ENCODE measurements around the gene PXDN. TPM values are rescaled to one million over a fixed set of nuclear protein-coding genes. Genes with fewer than 3 reads are reported as not detected.

The PXDN gene
- total and polyA plus RNA-seq, 5 donors from 2014 or later, result 0.79 TPM; not detected in 4

GRCh38 chr2:1645761-1646476, 98.4 kb downstream of the PXDN start:
- ATAC-seq (ENCODE audit: low read depth in 2 of 2) (no peak), DNase-seq (no peak)
- Mint-ChIP-seq H3K4me3 (no peak overlapping the region), H3K9me3 (peaks cover 0 to 5% (median 0%) of the 10 kb centered on the region in 7 donors), H3K36me3 (no peaks in the 10 kb centered on the region), H3K4me1 (no peaks in the 10 kb centered on the region), H3K27me3 (no peaks in the 10 kb centered on the region), H3K27ac (no peak overlapping the region)
- no peaks in the 10 kb centered on the region for H3K36me3 ChIP-seq (ENCODE audit: control insufficient read depth, insufficient read depth, low read length)
- no peak overlapping the region for H3K4me3 ChIP-seq (ENCODE audit: low read depth, low read length)
- H3K9me3 ChIP-seq (ENCODE audit: control insufficient read depth in 2 of 2, low read length in 2 of 2), result no peaks in the 10 kb centered on the region
- no peaks in the 10 kb centered on the region for H3K27me3 ChIP-seq (ENCODE audit: control insufficient read depth, insufficient read depth, low read length)
- H3K4me1 ChIP-seq (ENCODE audit: control insufficient read depth, insufficient read depth, low read length, poor library complexity, severe bottlenecking), result no peaks in the 10 kb centered on the region
- no peak overlapping the region for H3K27ac ChIP-seq (ENCODE audit: insufficient read depth, low read length, poor library complexity, severe bottlenecking)

- Mint-ChIP-seq H3K27ac (no peak overlapping the region), H3K36me3 (no peaks in the 10 kb centered on the region), H3K27me3 (no peaks in the 10 kb centered on the region), H3K4me3 (no peak overlapping the region), H3K9me3 (peaks cover 0 to 3% (median 0%) of the 10 kb centered on the region in 7 donors), H3K4me1 (no peaks in the 10 kb centered on the region)
- no peak overlapping the region for H3K27ac ChIP-seq (ENCODE audit: insufficient read depth, low read length, poor library complexity, severe bottlenecking)
- H3K27me3 ChIP-seq (ENCODE audit: control insufficient read depth, insufficient read depth, low read length), result no peaks in the 10 kb centered on the region
- no peak overlapping the region for H3K4me3 ChIP-seq (ENCODE audit: low read depth, low read length)
- no peaks in the 10 kb centered on the region for H3K9me3 ChIP-seq (ENCODE audit: control insufficient read depth in 2 of 2, low read length in 2 of 2)
- ATAC-seq (ENCODE audit: low read depth in 2 of 2) (no peak), DNase-seq (no peak)
- H3K36me3 ChIP-seq (ENCODE audit: control insufficient read depth, insufficient read depth, low read length), result no peaks in the 10 kb centered on the region
- no peaks in the 10 kb centered on the region for H3K4me1 ChIP-seq (ENCODE audit: control insufficient read depth, insufficient read depth, low read length, poor library complexity, severe bottlenecking)
Measured at GRCh38 chr2:1644427-1644826, 99.9 kb downstream of the PXDN start.

DNA sequence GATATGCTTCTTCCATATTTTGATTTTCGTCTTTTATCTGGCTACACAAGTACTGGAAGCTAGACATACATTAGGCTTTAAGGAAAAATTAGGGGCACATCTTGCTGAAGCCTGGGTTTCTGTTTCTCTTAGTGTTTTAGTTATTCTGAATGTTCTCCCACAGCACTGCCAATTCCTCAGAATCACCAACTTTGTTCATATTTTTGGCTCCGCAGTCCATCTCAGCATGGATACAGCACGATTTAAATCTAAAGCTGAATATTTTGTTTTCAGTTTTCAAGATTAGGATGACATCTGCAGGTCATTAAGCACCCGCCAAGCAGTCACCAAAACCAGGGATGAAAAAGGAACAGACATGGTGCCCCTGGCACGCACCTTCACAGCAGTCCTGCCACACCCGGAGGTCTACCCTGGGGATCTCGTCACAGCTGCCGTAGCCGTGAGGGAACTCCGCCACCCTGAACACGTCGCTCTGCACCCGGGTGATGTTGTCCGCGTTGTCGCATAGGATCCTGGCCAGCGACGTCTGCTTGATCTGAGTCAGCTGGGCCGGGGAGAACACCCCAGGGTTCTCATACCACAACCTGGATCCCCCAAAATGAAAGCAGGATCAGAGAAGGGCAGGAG, 101.2 kb downstream of the PXDN start:
- Histone ChIP-seq H3K4me1 (ENCODE audit: control insufficient read depth, insufficient read depth, low read length, poor library complexity, severe bottlenecking) (no peaks in the 10 kb centered on the region), H3K27ac (ENCODE audit: insufficient read depth, low read length, poor library complexity, severe bottlenecking) (no peak overlapping the region), H3K36me3 (ENCODE audit: control insufficient read depth, insufficient read depth, low read length) (no peaks in the 10 kb centered on the region), H3K27me3 (ENCODE audit: control insufficient read depth, insufficient read depth, low read length) (no peaks in the 10 kb centered on the region), H3K9me3 (ENCODE audit: control insufficient read depth in 2 of 2, low read length in 2 of 2) (no peaks in the 10 kb centered on the region), H3K4me3 (ENCODE audit: low read depth, low read length) (no peak overlapping the region)
- H3K27ac Mint-ChIP-seq, result peak overlapping the region in 1 of 3 donors; percentile 52
- H3K9me3 Mint-ChIP-seq, result peaks cover 0 to 3% (median 0%) of the 10 kb centered on the region in 7 donors
- no peaks in the 10 kb centered on the region for H3K4me1 Mint-ChIP-seq
- ATAC-seq (ENCODE audit: low read depth in 2 of 2), result no peak
- H3K36me3 Mint-ChIP-seq, result no peaks in the 10 kb centered on the region
- no peak for DNase-seq
- no peaks in the 10 kb centered on the region for H3K27me3 Mint-ChIP-seq
- no peak overlapping the region for H3K4me3 Mint-ChIP-seq

- Mint-ChIP-seq H3K9me3 (peaks cover 0 to 2% (median 0%) of the 10 kb centered on the region in 7 donors), H3K4me3 (no peak overlapping the region), H3K27ac (no peak overlapping the region), H3K36me3 (no peaks in the 10 kb centered on the region), H3K27me3 (no peaks in the 10 kb centered on the region), H3K4me1 (no peaks in the 10 kb centered on the region)
- H3K27me3 ChIP-seq (ENCODE audit: control insufficient read depth, insufficient read depth, low read length), result no peaks in the 10 kb centered on the region
- no peak for DNase-seq
- no peaks in the 10 kb centered on the region for H3K36me3 ChIP-seq (ENCODE audit: control insufficient read depth, insufficient read depth, low read length)
- H3K27ac ChIP-seq (ENCODE audit: insufficient read depth, low read length, poor library complexity, severe bottlenecking), result no peak overlapping the region
- no peak for ATAC-seq (ENCODE audit: low read depth in 2 of 2)
- no peaks in the 10 kb centered on the region for H3K9me3 ChIP-seq (ENCODE audit: control insufficient read depth in 2 of 2, low read length in 2 of 2)
- no peak overlapping the region for H3K4me3 ChIP-seq (ENCODE audit: low read depth, low read length)
- no peaks in the 10 kb centered on the region for H3K4me1 ChIP-seq (ENCODE audit: control insufficient read depth, insufficient read depth, low read length, poor library complexity, severe bottlenecking)
Measured at GRCh38 chr2:1642066-1642861, 102.1 kb downstream of the PXDN start.

DNA sequence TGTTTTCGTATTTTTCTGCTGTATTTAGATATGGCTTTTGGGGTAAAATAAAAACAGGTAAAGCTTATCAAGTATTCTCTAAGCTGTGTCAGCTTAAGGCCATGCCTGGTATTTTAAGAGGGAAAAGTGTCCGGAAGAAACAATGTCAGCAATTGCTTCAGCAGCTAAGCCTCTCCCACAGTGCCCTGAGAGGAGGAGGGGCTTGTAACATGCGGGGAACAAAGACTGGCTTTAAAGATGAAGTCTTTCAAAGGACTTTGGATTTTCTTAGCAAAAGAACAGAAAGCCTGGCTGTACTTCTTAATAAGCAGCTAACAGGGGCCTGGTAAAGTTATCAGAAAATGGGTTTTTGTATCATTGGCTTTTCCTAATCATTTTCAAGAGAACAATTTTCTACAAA, 102.8 kb downstream of the PXDN start:
- Histone ChIP-seq H3K27ac (ENCODE audit: insufficient read depth, low read length, poor library complexity, severe bottlenecking) (no peak overlapping the region), H3K27me3 (ENCODE audit: control insufficient read depth, insufficient read depth, low read length) (no peaks in the 10 kb centered on the region), H3K4me1 (ENCODE audit: control insufficient read depth, insufficient read depth, low read length, poor library complexity, severe bottlenecking) (no peaks in the 10 kb centered on the region), H3K4me3 (ENCODE audit: low read depth, low read length) (no peak overlapping the region), H3K9me3 (ENCODE audit: control insufficient read depth in 2 of 2, low read length in 2 of 2) (no peaks in the 10 kb centered on the region), H3K36me3 (ENCODE audit: control insufficient read depth, insufficient read depth, low read length) (no peaks in the 10 kb centered on the region)
- no peak for ATAC-seq (ENCODE audit: low read depth in 2 of 2)
- Mint-ChIP-seq H3K4me3 (no peak overlapping the region), H3K9me3 (peaks cover 0 to 2% (median 0%) of the 10 kb centered on the region in 7 donors), H3K27me3 (no peaks in the 10 kb centered on the region), H3K27ac (no peak overlapping the region), H3K36me3 (no peaks in the 10 kb centered on the region), H3K4me1 (no peaks in the 10 kb centered on the region)
- DNase-seq, result no peak

DNA sequence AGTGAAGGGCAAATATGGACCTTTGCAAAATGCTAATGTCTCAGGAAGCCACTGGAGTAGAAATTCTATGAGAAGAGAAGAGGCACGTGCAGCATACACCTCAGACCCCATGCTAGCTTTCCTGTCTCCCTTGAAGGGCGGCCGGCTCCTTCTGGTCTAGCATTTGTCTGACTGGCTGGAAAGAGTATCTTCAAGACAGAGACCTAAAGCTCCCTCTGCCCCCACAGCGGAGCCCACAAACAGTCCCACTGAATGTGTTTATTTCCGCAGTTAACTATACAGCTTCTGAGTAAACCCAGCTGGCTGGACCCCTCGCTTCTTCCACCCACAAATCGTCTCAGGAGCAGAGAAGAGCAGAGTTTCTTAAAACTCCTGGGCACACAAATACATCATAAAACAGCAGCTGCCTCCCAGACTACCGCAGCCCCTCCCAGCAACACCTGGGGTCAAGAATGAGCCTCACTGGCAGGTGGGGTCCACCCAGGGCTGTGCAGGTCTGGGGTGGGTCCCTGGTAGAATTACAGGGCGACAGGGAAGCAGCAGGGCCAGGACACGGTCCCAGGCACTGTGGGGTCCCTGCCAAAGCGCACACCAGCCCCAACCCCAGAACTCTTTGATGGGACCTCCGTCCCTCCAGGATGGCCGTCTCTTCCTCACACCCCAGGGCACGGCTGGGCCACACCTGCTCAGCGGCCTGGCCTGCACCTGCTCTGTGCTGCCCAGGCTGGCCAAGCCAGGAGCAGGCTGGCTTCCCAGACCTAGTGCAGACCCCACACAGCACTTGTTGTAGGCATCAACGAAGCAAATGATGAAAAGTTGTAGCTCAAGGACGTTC, 103.8 kb downstream of the PXDN start:
- Histone ChIP-seq H3K27ac (ENCODE audit: insufficient read depth, low read length, poor library complexity, severe bottlenecking) (no peak overlapping the region), H3K4me3 (ENCODE audit: low read depth, low read length) (no peak overlapping the region), H3K36me3 (ENCODE audit: control insufficient read depth, insufficient read depth, low read length) (no peaks in the 10 kb centered on the region), H3K9me3 (ENCODE audit: control insufficient read depth in 2 of 2, low read length in 2 of 2) (no peaks in the 10 kb centered on the region), H3K4me1 (ENCODE audit: control insufficient read depth, insufficient read depth, low read length, poor library complexity, severe bottlenecking) (no peaks in the 10 kb centered on the region), H3K27me3 (ENCODE audit: control insufficient read depth, insufficient read depth, low read length) (no peaks in the 10 kb centered on the region)
- Mint-ChIP-seq H3K27ac (no peak overlapping the region), H3K4me3 (no peak overlapping the region), H3K27me3 (no peaks in the 10 kb centered on the region), H3K4me1 (no peaks in the 10 kb centered on the region), H3K36me3 (no peaks in the 10 kb centered on the region), H3K9me3 (peaks cover 0 to 2% (median 0%) of the 10 kb centered on the region in 7 donors)
- DNase-seq (no peak), ATAC-seq (ENCODE audit: low read depth in 2 of 2) (no peak)

DNA sequence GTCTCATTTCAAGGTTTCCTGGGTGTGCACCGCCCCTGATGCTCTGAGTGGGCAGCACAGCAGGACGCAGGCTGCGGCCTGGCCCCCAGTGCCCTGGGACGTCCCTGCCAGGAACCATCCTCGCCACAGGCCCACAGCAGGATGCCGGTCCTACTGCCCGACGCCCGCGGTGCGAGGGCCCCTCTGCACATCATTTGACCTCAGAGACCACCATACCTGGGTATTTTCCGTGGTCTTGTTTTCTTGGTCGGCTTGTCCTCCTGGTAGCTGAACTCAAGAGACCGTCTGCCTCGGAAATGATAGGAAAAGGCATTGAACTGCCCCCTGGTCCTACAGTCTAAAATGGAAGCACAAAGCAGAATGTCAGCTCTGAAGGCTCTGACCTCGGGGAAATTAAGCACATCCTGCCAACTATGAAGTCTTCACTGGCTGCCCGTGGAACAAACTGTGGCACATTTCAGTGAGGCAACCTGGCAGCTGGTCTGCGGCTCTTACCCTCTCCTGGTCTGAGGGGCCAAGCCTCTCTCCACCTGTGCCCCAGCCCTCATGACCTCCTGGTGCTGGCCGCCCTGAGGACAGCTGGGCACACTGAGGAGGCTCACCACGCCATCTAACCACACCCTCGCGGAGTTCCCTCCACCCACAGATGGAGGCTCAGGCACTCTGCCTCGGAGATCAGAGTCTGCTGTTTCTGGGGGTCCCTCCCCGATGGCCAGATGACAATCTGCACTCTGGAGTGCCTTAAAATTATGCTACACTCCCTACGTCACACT, 105.0 kb downstream of the PXDN start:
- H3K27me3 ChIP-seq (ENCODE audit: control insufficient read depth, insufficient read depth, low read length), result no peaks in the 10 kb centered on the region
- H3K4me1 ChIP-seq (ENCODE audit: control insufficient read depth, insufficient read depth, low read length, poor library complexity, severe bottlenecking), result no peaks in the 10 kb centered on the region
- ATAC-seq (ENCODE audit: low read depth in 2 of 2), result no peak
- Mint-ChIP-seq H3K36me3 (no peaks in the 10 kb centered on the region), H3K4me1 (no peaks in the 10 kb centered on the region), H3K27me3 (no peaks in the 10 kb centered on the region), H3K9me3 (peaks cover 0 to 2% (median 0%) of the 10 kb centered on the region in 7 donors), H3K27ac (no peak overlapping the region), H3K4me3 (no peak overlapping the region)
- no peak overlapping the region for H3K4me3 ChIP-seq (ENCODE audit: low read depth, low read length)
- no peak overlapping the region for H3K27ac ChIP-seq (ENCODE audit: insufficient read depth, low read length, poor library complexity, severe bottlenecking)
- no peak for DNase-seq
- no peaks in the 10 kb centered on the region for H3K9me3 ChIP-seq (ENCODE audit: control insufficient read depth in 2 of 2, low read length in 2 of 2)
- H3K36me3 ChIP-seq (ENCODE audit: control insufficient read depth, insufficient read depth, low read length), result no peaks in the 10 kb centered on the region
